Thymus (tissue), 14 donors: ENCODE results near the gene NDUFS4. TPM values are rescaled to one million over a fixed set of nuclear protein-coding genes. Genes with fewer than 3 reads are reported as not detected.
A peak's percentile ranks its signal among the peaks of the same experiment; 100 is the strongest.
"Not testable (repeated sequence)": the region's sequence is repeated elsewhere in the genome, so short reads cannot be mapped to it uniquely, and the experiment has no call there.

Experiments
- DNase-seq, 9 donors: peaks; one replicate each; pipeline ENCODE4 v3.0.0-alpha.2; 2013; ENCODE audit warnings: low spot score in 9 of 9, low read depth in 6 of 9, missing footprints in 1 of 9
- H3K27ac ChIP-seq, 2 donors: one replicate each; pipeline ENCODE4 v1.5.1; 2013; ENCODE audit warnings: control low read depth in 1 of 2, low read depth in 1 of 2, low read length in 1 of 2, mild to moderate bottlenecking in 1 of 2, moderate library complexity in 1 of 2
- H3K27me3 ChIP-seq, 2 donors: one replicate each; pipeline ENCODE4 v1.5.1; 2013; ENCODE audit warnings: low read length in 1 of 2; ENCODE audit not compliant: control insufficient read depth in 2 of 2, insufficient read depth in 1 of 2
- H3K36me3 ChIP-seq, 2 donors: one replicate each; pipeline ENCODE4 v1.5.1; 2013; ENCODE audit warnings: low read length in 1 of 2, mild to moderate bottlenecking in 1 of 2, moderate library complexity in 1 of 2; ENCODE audit not compliant: control insufficient read depth in 2 of 2, insufficient read depth in 2 of 2
- H3K4me1 ChIP-seq, 2 donors: one replicate each; pipeline ENCODE4 v1.5.1; 2013; ENCODE audit warnings: low read length in 2 of 2; ENCODE audit not compliant: control insufficient read depth in 2 of 2, insufficient read depth in 2 of 2
- H3K4me3 ChIP-seq, 2 donors: one replicate each; pipeline ENCODE4 v1.5.1; 2013; ENCODE audit warnings: low read length in 2 of 2, control low read depth in 1 of 2, mild to moderate bottlenecking in 1 of 2
- H3K9me3 ChIP-seq, 2 donors: one replicate each; pipeline ENCODE4 v1.5.1; 2013; ENCODE audit warnings: low read length in 1 of 2, mild to moderate bottlenecking in 1 of 2; ENCODE audit not compliant: control insufficient read depth in 2 of 2, insufficient read depth in 1 of 2
- WGBS: extraction: QIAGEN DNeasy Blood & Tissue Kit; methylation state at CpG from one replicate; pipeline ENCODE4 v1.1.7; 2013; 5-methylcytosine and 5-hydroxymethylcytosine counted together
- long read RNA-seq, 10 donors: transcript quantifications; one replicate each; lab custom pipeline, GENCODE V29; 2026
- polyA plus RNA-seq: library from polyadenylated mRNA; stranded (reverse); fragments of 200-250 nt; gene quantifications from one replicate; pipeline ENCODE4 v1.2.3, GENCODE V29; 2013
- total RNA-seq: library from RNA; stranded (reverse); fragments of 120-200 nt; gene quantifications from one replicate; pipeline ENCODE4 v1.2.4, GENCODE V29; 2013
- donor health status: healthy.

NDUFS4 gene
- total RNA-seq (122 TPM), polyA plus RNA-seq (96.9 TPM)
- long read RNA-seq, donor 1, transcript NDUFS4-201 (5 exons, 675 nt), result major isoform, 10 of 11 reads
- long read RNA-seq, donor 1, partial matches to known transcripts, result 0 of 11 reads
- long read RNA-seq, donor 1, other reads (novel, unspliced or antisense), result 0 of 11 reads
- long read RNA-seq, donor 2, result 0 reads
- long read RNA-seq, donor 3, transcript NDUFS4-201 (5 exons, 675 nt), result major isoform, 71 of 76 reads
- long read RNA-seq, donor 3, partial matches to known transcripts, result 0 of 76 reads
- long read RNA-seq, donor 3, other reads (novel, unspliced or antisense), result 0 of 76 reads
- long read RNA-seq, donor 4, transcript NDUFS4-201 (5 exons, 675 nt), result major isoform, 26 of 29 reads
- long read RNA-seq, donor 4, partial matches to known transcripts, result 0 of 29 reads
- long read RNA-seq, donor 4, other reads (novel, unspliced or antisense), result 0 of 29 reads
- long read RNA-seq, donor 5, transcript NDUFS4-203 (4 exons, 559 nt), result minor isoform, 5 of 139 reads
- long read RNA-seq, donor 5, transcript NDUFS4-201 (5 exons, 675 nt), result major isoform, 122 of 139 reads
- long read RNA-seq, donor 5, partial matches to known transcripts, result 8 of 139 reads
- long read RNA-seq, donor 5, other reads (novel, unspliced or antisense), result 0 of 139 reads
- long read RNA-seq, donor 6, transcript NDUFS4-201 (5 exons, 675 nt), result major isoform, 37 of 41 reads
- long read RNA-seq, donor 6, partial matches to known transcripts, result 0 of 41 reads
- long read RNA-seq, donor 6, other reads (novel, unspliced or antisense), result 0 of 41 reads
- long read RNA-seq, donor 7, transcript NDUFS4-201 (5 exons, 675 nt), result major isoform, 64 of 80 reads
- long read RNA-seq, donor 7, partial matches to known transcripts, result 10 of 80 reads
- long read RNA-seq, donor 7, other reads (novel, unspliced or antisense), result 0 of 80 reads
- long read RNA-seq, donor 8, transcript NDUFS4-201 (5 exons, 675 nt), result major isoform, 25 of 25 reads
- long read RNA-seq, donor 8, partial matches to known transcripts, result 0 of 25 reads
- long read RNA-seq, donor 8, other reads (novel, unspliced or antisense), result 0 of 25 reads
- long read RNA-seq, donor 9, transcript NDUFS4-201 (5 exons, 675 nt), result major isoform, 30 of 31 reads
- long read RNA-seq, donor 9, partial matches to known transcripts, result 0 of 31 reads
- long read RNA-seq, donor 9, other reads (novel, unspliced or antisense), result 0 of 31 reads
- long read RNA-seq, donor 10, transcript NDUFS4-201 (5 exons, 675 nt), result major isoform, 47 of 53 reads
- long read RNA-seq, donor 10, partial matches to known transcripts, result 0 of 53 reads
- long read RNA-seq, donor 10, other reads (novel, unspliced or antisense), result 0 of 53 reads

GRCh38 chr5:53560506-53561191, at the start of gene NDUFS4:
Gene NDUFS4 (plus strand): TSS chr5:53560639. CDS start chr5:53560663, 24 bp downstream.
- Histone ChIP-seq H3K9me3 (no peaks in the 10 kb centered on the region), H3K27me3 (no peaks in the 10 kb centered on the region), H3K36me3 (no peaks in the 10 kb centered on the region), H3K27ac (peak within 1 kb of the TSS; percentile 71 to 80), H3K4me1 (peaks cover 2 to 3% of the 10 kb centered on the region in 2 donors), H3K4me3 (peak within 1 kb of the TSS; percentile 78 to 88)
- WGBS, result under 1% methylated on average over 30 of the region's 30 CpGs
- peak; percentile 67 to 94 (median 86) for DNase-seq

GRCh38 chr5:53512539-53512938, 47.9 kb upstream of the NDUFS4 start:
- H3K27me3 ChIP-seq, result no peaks in the 10 kb centered on the region
- no peaks in the 10 kb centered on the region for H3K36me3 ChIP-seq
- no peak overlapping the region for H3K27ac ChIP-seq
- no peak overlapping the region for H3K4me3 ChIP-seq
- DNase-seq, result no peak
- peaks cover 2 to 7% of the 10 kb centered on the region in 2 donors for H3K9me3 ChIP-seq
- H3K4me1 ChIP-seq, result no peaks in the 10 kb centered on the region

GRCh38 chr5:53515988-53516387, 44.5 kb upstream of the NDUFS4 start:
- no peak for DNase-seq
- Histone ChIP-seq H3K9me3 (no peaks in the 10 kb centered on the region), H3K27ac (no peak overlapping the region), H3K4me1 (no peaks in the 10 kb centered on the region), H3K4me3 (no peak overlapping the region), H3K36me3 (no peaks in the 10 kb centered on the region), H3K27me3 (no peaks in the 10 kb centered on the region)
- WGBS, result 51% methylated on average over 6 of the region's 6 CpGs

GRCh38 chr5:53520813-53521212, 39.6 kb upstream of the NDUFS4 start:
- Histone ChIP-seq H3K4me3 (no peak overlapping the region), H3K4me1 (no peaks in the 10 kb centered on the region), H3K9me3 (no peaks in the 10 kb centered on the region), H3K36me3 (no peaks in the 10 kb centered on the region), H3K27me3 (no peaks in the 10 kb centered on the region), H3K27ac (no peak overlapping the region)
- DNase-seq, result no peak

GRCh38 chr5:53537711-53538110, 22.7 kb upstream of the NDUFS4 start:
- 98% methylated on average over 1 of the region's 1 CpG for whole genome bisulfite sequencing
- no peaks in the 10 kb centered on the region for H3K36me3 ChIP-seq

GRCh38 chr5:53540739-53541138, 19.7 kb upstream of the NDUFS4 start:
- H3K27me3 ChIP-seq, DNase-seq, H3K4me3 ChIP-seq, H3K27ac ChIP-seq, H3K36me3 ChIP-seq, H3K4me1 ChIP-seq, H3K9me3 ChIP-seq: not testable (repeated sequence)
- WGBS, result 98% methylated on average over 7 of the region's 7 CpGs

More at GRCh38 chr5:53537711-53538110, 22.7 kb upstream of the NDUFS4 start:
- Histone ChIP-seq H3K9me3 (no peaks in the 10 kb centered on the region), H3K4me1 (no peaks in the 10 kb centered on the region), H3K4me3 (no peak overlapping the region), H3K27me3 (no peaks in the 10 kb centered on the region), H3K27ac (no peak overlapping the region)
- no peak for DNase-seq

GRCh38 chr5:53541859-53542258, 18.6 kb upstream of the NDUFS4 start:
- H3K27ac ChIP-seq, result no peak overlapping the region
- H3K4me1 ChIP-seq, result no peaks in the 10 kb centered on the region
- H3K9me3 ChIP-seq, result no peaks in the 10 kb centered on the region
- H3K27me3 ChIP-seq, result no peaks in the 10 kb centered on the region
- DNase-seq, result no peak
- no peaks in the 10 kb centered on the region for H3K36me3 ChIP-seq
- H3K4me3 ChIP-seq, result no peak overlapping the region
- WGBS, result over 99% methylated on average over 2 of the region's 2 CpGs

- DNase-seq, result no peak
- WGBS, result 59% methylated on average over 2 of the region's 2 CpGs
Measured at GRCh38 chr5:53542926-53543325, 17.5 kb upstream of the NDUFS4 start.

More at GRCh38 chr5:53542926-53543325, 17.5 kb upstream of the NDUFS4 start:
- Histone ChIP-seq H3K36me3 (no peaks in the 10 kb centered on the region), H3K4me1 (no peaks in the 10 kb centered on the region), H3K27me3 (no peaks in the 10 kb centered on the region), H3K27ac (no peak overlapping the region), H3K9me3 (no peaks in the 10 kb centered on the region), H3K4me3 (no peak overlapping the region)
